Dendritic cell treated with granulocyte-macrophage colony-stimulating factor and Interleukin-4, amounts not matched to agents 40 ng/mL and 50 ng/mL, for 4 days (primary cell): Measurements from ENCODE around the gene OR2S2.

ENCODE experiments used
- H3K27ac Mint-ChIP-seq: one replicate; pipeline ENCODE4 v1.8.0; 2022; ENCODE audit warnings: mild to moderate bottlenecking, mixed read lengths
- H3K27me3 Mint-ChIP-seq: one replicate; pipeline ENCODE4 v1.8.0; 2022; ENCODE audit warnings: mild to moderate bottlenecking, mixed read lengths
- H3K36me3 Mint-ChIP-seq: one replicate; pipeline ENCODE4 v1.8.0; 2022; ENCODE audit warnings: low read depth, mixed read lengths
- H3K4me1 Mint-ChIP-seq: one replicate; pipeline ENCODE4 v1.8.0; 2022; ENCODE audit warnings: low read depth, mixed read lengths
- H3K4me3 Mint-ChIP-seq: one replicate; pipeline ENCODE4 v1.8.0; 2022; ENCODE audit warnings: mild to moderate bottlenecking, moderate library complexity, mixed read lengths
- H3K9me3 Mint-ChIP-seq: one replicate; pipeline ENCODE4 v1.8.0; 2022; ENCODE audit warnings: mixed read lengths
- intact Hi-C: fragments of 100-400 bp; cut with micrococcal nuclease; formaldehyde crosslinking; loops from one replicate; pipeline ENCODE4 v1.15.0; 2022

Gene OR2S2

GRCh38 chr9:35980289-35981011, 22.5 kb upstream of the OR2S2 start:
- peaks cover 7% of the 10 kb centered on the region for H3K4me1 Mint-ChIP-seq
- H3K27me3 Mint-ChIP-seq, result peaks cover 47% of the 10 kb centered on the region
- no peak overlapping the region for H3K4me3 Mint-ChIP-seq
- no peaks in the 10 kb centered on the region for H3K36me3 Mint-ChIP-seq
- H3K9me3 Mint-ChIP-seq, result peaks cover 9% of the 10 kb centered on the region
- H3K27ac Mint-ChIP-seq, result no peak overlapping the region
- intact Hi-C loops, result no loop called here

- Mint-ChIP-seq H3K27ac (no peak overlapping the region), H3K4me3 (no peak overlapping the region), H3K9me3 (peaks cover 23% of the 10 kb centered on the region), H3K36me3 (no peaks in the 10 kb centered on the region), H3K4me1 (peaks cover 7% of the 10 kb centered on the region), H3K27me3 (peaks cover 57% of the 10 kb centered on the region)
- intact Hi-C loops, result no loop called here
Observed at GRCh38 chr9:35978792-35979191, 20.8 kb upstream of the OR2S2 start.

- intact Hi-C loops, result no loop called here
- Mint-ChIP-seq H3K4me3 (no peak overlapping the region), H3K4me1 (peaks cover 15% of the 10 kb centered on the region), H3K27me3 (peaks cover 62% of the 10 kb centered on the region), H3K27ac (no peak overlapping the region), H3K9me3 (peaks cover 23% of the 10 kb centered on the region), H3K36me3 (no peaks in the 10 kb centered on the region)
Observed at GRCh38 chr9:35976726-35977125, 18.8 kb upstream of the OR2S2 start.

GRCh38 chr9:35974800-35975199, 16.8 kb upstream of the OR2S2 start:
- Mint-ChIP-seq H3K4me3 (no peak overlapping the region), H3K4me1 (peaks cover 15% of the 10 kb centered on the region), H3K27me3 (peaks cover 67% of the 10 kb centered on the region), H3K36me3 (no peaks in the 10 kb centered on the region), H3K9me3 (peaks cover 23% of the 10 kb centered on the region), H3K27ac (no peak overlapping the region)
- intact Hi-C loops, result no loop called here

- H3K4me3 Mint-ChIP-seq, result no peak overlapping the region
- no peak overlapping the region for H3K27ac Mint-ChIP-seq
- peaks cover 14% of the 10 kb centered on the region for H3K4me1 Mint-ChIP-seq
- H3K27me3 Mint-ChIP-seq, result peaks cover 78% of the 10 kb centered on the region
- no peaks in the 10 kb centered on the region for H3K36me3 Mint-ChIP-seq
- intact Hi-C loops, result no loop called here
- peaks cover 23% of the 10 kb centered on the region for H3K9me3 Mint-ChIP-seq
Observed at GRCh38 chr9:35972093-35972492, 14.1 kb upstream of the OR2S2 start.

GRCh38 chr9:35967042-35967441, 9.1 kb upstream of the OR2S2 start:
- Mint-ChIP-seq H3K9me3 (no peaks in the 10 kb centered on the region), H3K27ac (no peak overlapping the region), H3K27me3 (peaks cover 50% of the 10 kb centered on the region), H3K4me1 (peaks cover 3% of the 10 kb centered on the region), H3K4me3 (no peak overlapping the region), H3K36me3 (no peaks in the 10 kb centered on the region)
- intact Hi-C loops, result no loop called here

- H3K9me3 Mint-ChIP-seq, result no peaks in the 10 kb centered on the region
- intact Hi-C loops, result no loop called here
- no peak overlapping the region for H3K4me3 Mint-ChIP-seq
- no peaks in the 10 kb centered on the region for H3K36me3 Mint-ChIP-seq
- H3K27me3 Mint-ChIP-seq, result peaks cover 44% of the 10 kb centered on the region
- H3K27ac Mint-ChIP-seq, result no peak overlapping the region
- H3K4me1 Mint-ChIP-seq, result no peaks in the 10 kb centered on the region
Observed at GRCh38 chr9:35966433-35966832, 8.5 kb upstream of the OR2S2 start.

GRCh38 chr9:35965011-35965410, 7.1 kb upstream of the OR2S2 start:
- intact Hi-C loops, result no loop called here
- Mint-ChIP-seq H3K36me3 (no peaks in the 10 kb centered on the region), H3K4me1 (no peaks in the 10 kb centered on the region), H3K4me3 (no peak overlapping the region), H3K27ac (no peak overlapping the region), H3K27me3 (peaks cover 38% of the 10 kb centered on the region), H3K9me3 (no peaks in the 10 kb centered on the region)

GRCh38 chr9:35962126-35962906, 4.4 kb upstream of the OR2S2 start:
- Mint-ChIP-seq H3K27ac (no peak overlapping the region), H3K27me3 (peaks cover 26% of the 10 kb centered on the region), H3K4me3 (no peak overlapping the region), H3K4me1 (no peaks in the 10 kb centered on the region), H3K36me3 (no peaks in the 10 kb centered on the region), H3K9me3 (no peaks in the 10 kb centered on the region)
- intact Hi-C loops, result no loop called here

GRCh38 chr9:35960039-35960655, 2.2 kb upstream of the OR2S2 start:
- Mint-ChIP-seq H3K27ac (no peak overlapping the region), H3K27me3 (peaks cover 23% of the 10 kb centered on the region), H3K4me3 (no peak overlapping the region), H3K9me3 (no peaks in the 10 kb centered on the region), H3K4me1 (no peaks in the 10 kb centered on the region), H3K36me3 (no peaks in the 10 kb centered on the region)
- intact Hi-C loops, result no loop called here

GRCh38 chr9:35956651-35957050, 1.3 kb downstream of the OR2S2 start:
- intact Hi-C loops, result no loop called here
- Mint-ChIP-seq H3K4me3 (no peak overlapping the region), H3K4me1 (no peaks in the 10 kb centered on the region), H3K27me3 (peaks cover 29% of the 10 kb centered on the region), H3K27ac (no peak overlapping the region), H3K9me3 (no peaks in the 10 kb centered on the region), H3K36me3 (no peaks in the 10 kb centered on the region)

GRCh38 chr9:35954942-35955546, 2.9 kb downstream of the OR2S2 start:
- no peaks in the 10 kb centered on the region for H3K4me1 Mint-ChIP-seq
- intact Hi-C loops, result loop anchor here (1.0 kb wide), 1 partner anchor 68 kb away; no protein-coding TSS in a partner anchor
- H3K36me3 Mint-ChIP-seq, result no peaks in the 10 kb centered on the region
- H3K27me3 Mint-ChIP-seq, result peaks cover 29% of the 10 kb centered on the region
- no peaks in the 10 kb centered on the region for H3K9me3 Mint-ChIP-seq
- H3K27ac Mint-ChIP-seq, result no peak overlapping the region
- H3K4me3 Mint-ChIP-seq, result no peak overlapping the region

GRCh38 chr9:35952526-35953191, 5.3 kb downstream of the OR2S2 start:
- H3K27ac Mint-ChIP-seq, result no peak overlapping the region

More at GRCh38 chr9:35952526-35953191, 5.3 kb downstream of the OR2S2 start:
- Mint-ChIP-seq H3K27me3 (peaks cover 33% of the 10 kb centered on the region), H3K4me3 (no peak overlapping the region), H3K4me1 (no peaks in the 10 kb centered on the region), H3K9me3 (no peaks in the 10 kb centered on the region), H3K36me3 (no peaks in the 10 kb centered on the region)
- intact Hi-C loops, result no loop called here
